T1000 (cell line): ENCODE data around the gene AOPEP.

Source experiments
- DNase-seq: peaks from one replicate; lab custom pipeline; 2025; ENCODE audit warnings: mixed read lengths; lab: John Stamatoyannopoulos, UW

The AOPEP gene

DNA sequence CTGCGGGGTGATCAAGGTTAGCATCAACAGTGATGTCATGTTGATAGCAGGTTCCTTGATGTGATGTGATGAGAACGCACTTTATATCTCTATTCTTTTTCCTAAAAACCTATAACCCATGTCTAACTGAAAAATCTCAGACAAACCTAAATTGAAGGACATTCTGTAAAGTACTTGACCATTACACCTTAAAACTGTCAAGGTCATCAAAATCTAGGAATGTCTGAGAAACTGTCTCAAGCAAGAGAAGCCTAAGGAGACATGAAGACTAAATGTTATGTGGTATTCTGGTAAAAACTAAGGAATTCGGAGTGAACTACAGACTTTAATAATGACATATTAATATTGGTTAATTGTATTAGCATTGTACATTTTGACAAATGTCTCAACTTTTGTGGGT, 170.0 kb downstream of the AOPEP start:
- DNase-seq = no peak

DNA sequence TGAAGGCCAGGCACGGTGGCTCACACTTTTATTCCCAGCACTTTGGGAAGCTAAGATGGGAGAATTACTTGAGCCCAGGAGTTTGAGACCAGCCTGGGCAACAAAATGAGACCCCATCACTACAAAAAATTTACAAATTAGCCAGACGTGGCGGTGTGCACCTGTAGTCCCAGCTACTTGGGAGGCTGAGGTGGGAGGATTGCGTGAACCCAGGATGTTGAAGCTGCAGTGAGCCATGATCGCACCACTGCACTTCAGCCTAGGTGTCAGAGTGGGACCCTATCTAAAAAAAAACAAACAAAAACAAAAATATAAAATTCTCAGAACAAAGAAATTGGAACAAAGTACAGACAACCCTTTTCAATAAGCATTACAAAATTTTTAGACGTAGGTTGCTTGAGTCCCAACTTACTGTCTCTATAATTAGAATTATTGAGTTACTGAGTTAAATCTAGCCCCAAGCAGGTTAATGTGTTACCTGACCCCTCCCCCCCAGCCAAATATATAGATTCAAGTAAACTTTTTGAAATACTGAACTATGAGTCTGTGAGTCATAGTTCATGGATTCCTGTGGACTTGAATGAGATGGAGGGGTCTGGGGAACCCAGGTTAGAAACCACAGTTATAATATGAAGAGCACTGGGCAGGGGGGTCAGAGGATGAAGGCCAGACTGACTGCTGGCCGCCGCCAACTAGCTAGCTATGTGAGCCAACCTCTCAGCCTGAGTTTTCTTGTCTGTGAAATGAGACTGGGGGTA, 173.1 kb downstream of the AOPEP start:
- no peak for DNase-seq

DNA sequence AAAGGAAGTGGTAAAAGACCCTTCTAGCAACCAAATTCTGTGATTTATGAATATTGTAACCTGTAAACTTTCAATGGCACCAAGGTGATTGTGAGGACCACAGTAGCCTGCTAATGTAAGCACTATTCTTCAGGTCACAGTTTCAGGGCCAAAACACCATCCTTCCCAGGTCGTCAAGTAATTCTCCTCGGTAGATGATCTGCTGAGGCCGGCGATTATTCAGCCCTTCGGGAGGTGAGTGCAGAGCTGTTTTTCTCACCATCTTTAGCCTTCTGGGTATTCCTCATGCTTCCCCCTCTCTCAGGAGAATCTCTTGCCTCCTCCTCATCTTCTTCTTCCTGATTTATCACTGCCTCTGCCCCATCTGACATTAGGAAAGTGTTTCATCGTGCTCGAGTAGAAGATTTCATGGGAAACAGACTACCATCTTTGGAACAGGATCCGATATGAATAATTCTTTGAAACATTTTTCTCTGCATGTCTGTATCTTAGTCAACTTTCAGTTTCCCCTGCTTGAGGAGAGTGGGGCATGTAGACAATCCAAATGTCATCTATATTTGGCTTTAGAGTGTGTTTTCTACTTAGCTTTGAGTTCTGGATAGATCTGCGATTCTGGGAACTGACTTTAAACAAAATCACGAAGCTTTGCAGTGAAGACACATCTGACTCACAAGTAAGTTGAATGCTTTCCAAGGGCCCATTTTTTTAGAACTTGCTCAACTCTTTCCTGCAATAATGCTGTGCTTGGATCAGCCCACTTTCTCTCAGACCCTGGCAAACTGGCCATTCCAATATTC, 173.9 kb downstream of the AOPEP start:
- DNase-seq = no peak

DNA sequence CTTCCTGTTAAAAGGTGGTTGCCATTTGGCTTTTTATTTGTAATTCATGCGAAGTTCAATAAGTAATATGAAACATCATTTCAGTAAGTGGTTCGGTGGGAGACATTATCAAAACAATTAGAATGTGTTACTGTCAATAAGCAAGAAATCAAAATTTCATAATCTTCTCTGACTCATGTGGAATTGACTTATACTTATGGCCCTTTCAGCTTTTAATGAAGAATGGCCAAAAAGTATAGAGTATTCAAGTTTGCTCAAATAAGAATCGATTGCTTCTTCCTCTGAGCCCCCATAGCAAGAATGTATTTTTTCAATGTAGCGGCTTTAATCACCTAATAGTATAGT, 174.5 kb downstream of the AOPEP start:
- no peak for DNase-seq

DNA sequence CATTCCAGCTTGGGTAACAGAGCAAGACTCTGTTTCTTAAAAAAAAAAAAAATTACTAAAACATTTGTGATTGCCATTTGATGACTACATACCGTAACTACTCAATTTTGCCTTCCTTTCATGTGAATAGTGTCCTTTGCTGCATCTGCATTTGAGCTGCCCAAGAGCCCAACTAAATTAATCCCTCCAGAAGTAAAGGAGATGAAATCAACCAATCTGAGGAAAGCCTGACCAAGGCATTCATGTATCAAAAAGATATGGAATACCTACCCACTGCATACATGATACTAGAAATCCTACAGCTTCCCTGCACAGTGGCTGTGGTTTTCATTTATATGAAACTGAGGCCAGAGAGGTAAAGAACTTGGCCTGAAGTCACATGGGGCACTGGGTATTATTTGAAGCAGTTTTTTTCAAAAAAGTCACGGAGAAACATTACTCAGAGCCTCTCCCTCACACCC, 177.5 kb downstream of the AOPEP start:
- DNase-seq = no peak

DNA sequence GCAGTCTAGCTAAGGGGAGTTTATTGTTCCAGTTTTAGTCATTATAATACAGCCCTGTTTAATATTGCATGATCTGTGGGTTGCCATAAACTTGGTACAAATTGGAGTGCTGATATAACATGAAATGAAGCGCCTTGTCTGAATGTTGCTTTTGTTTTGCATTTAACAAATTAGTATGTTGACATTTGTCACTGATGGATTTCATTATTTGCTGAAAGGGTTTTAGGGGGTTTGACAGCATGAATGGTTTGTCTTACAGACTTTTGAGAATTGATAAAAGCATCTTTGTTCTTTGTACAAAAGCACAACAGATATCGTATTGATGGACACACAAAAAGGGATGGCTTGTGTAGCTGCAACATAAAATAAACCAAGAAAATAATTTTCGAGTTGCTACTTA, 178.3 kb downstream of the AOPEP start:
- no peak for DNase-seq

DNA sequence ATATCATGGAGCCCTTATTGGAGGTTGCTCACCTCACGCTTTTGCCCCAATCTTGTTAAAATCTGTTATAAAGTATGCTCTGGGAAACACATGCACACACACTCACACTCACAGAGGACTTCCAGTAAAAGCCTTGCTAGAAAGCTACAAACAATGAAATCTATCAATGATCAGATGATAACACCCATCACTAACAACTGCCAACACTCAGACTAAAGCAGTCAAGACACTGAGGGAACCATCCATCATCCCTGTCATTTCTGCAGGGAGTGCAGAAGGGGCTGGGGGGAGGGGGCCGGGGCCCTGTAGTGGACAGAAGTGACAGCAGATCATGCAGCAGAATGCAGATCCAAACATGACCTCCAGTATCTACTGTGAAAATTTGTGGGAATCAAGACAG, 179.1 kb downstream of the AOPEP start:
- no peak for DNase-seq

DNA sequence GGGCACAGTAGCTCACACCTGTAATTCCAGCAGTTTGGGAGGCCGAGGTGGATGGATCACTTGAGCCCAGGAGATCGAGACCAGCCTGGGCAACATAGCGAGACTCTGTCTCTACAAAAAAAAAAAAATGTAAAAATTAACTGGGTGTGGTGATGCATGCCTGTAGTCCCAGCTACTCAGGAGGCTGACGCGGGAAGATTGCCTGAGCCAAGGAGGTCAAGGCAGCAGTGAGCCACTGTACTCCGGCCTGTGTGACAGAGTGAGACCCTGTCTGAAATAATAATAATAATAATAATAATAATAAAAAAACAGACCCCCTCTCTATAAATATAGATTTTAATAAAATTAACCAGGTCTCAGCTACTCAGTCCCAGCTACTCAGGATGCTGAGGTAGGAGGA, 179.7 kb downstream of the AOPEP start:
- DNase-seq = no peak

DNA sequence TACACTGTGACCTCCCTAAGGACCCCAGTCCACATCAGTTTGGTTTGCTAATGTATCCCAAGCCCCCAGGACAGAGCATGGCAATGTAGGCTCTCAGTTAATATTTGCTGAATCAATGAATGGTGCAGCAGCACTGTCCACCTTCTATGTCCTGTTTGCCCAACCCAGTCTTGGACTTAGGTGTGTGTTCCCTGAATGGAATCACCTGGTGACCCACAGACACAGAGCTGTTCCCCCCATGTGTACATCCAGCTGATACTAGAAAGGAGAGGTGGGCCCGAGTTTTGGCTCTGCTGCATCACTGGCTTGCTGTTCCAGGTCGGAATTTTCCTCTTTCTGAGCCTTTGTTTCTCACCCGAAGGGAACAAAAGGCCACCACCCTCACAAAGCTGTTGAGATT, 180.2 kb downstream of the AOPEP start:
- DNase-seq = no peak

DNA sequence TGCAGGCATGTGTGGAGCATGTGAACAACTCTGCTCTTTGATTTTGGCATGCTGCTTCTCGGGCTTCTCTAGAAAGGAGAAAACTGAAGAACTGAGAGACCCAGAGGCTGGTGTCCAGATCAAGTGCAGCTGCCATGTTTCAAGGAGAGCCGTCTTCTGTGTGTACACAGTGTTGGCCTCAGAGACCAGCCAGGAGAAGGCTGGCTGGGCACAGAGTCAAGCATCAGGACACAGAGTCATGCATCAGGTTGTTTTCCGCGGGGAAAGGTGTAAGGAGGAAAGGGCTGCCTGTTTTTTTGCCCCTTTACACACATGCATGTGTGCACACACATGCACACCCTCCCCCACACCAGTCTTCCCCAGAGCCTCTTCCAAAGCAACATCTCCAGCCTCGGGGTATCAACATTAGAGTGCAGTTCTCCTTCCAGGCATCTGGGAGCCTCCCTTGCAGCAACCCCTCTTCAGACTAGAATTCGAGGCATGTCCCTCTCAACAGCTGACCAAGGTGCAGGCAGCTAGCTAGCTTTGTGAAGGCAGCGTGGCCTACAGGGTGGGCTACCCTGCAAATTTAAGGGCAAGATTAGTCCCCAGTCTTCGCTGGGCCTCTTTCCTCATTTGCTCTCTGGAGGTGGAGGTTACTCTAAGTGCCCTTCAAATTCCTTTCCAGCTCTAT, 180.9 kb downstream of the AOPEP start:
- DNase-seq = no peak

DNA sequence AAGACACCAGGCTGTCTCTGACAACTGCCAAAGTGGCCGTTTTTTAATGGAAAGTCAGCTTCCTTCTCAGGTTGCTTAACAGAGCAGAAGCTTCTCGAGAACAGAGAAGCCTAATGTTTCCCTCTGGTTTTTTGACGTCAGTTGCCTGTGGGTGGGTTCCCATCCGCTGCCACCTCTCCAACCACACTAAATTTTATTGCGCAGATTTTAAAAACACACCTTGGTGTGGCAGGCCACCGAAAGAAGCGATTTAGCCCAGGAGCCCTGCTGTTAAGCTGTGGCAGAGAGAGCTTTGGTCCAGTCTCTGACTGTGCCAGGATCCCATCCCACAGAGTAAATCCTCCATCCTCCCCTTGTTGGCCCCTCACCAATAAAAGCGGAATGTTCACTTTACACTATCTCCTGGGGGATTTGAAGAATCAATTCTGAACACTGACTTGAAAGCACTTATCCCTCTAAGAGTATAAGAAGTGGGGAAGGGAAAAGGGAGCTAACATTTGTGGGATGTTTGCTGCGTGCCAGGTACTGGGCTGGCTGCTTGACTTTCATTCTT, 181.6 kb downstream of the AOPEP start:
- no peak for DNase-seq

DNA sequence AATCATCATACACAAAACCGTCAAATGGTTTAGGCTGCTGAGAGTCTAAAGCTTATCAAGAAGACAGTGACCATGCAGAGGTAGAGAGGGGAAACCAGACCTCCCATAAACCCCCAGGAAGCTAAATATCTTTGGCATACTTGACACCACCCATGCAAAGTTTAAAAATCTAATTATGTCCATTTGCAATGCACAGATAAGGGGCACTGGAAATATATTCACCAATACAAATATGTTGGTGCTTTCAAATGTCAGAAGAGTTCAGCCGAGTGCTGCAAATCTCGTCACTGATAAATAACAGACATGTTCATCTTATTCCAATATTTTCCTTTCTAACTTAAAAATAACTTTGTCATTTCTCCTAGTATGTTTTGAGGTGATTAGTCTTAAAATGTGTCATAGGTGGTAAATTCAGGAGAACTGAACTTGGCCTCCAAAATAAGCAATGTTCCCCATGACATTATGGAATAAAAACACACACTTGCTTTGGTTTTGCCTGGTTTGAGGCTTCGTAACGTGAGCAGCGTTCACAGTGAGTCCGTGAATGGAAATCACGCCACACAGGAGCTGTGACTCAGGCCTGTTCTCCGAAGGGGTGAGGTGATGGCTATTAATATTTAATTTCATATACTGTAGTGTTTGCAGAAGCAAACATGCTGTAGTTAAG, 182.2 kb downstream of the AOPEP start:
- no peak for DNase-seq

DNA sequence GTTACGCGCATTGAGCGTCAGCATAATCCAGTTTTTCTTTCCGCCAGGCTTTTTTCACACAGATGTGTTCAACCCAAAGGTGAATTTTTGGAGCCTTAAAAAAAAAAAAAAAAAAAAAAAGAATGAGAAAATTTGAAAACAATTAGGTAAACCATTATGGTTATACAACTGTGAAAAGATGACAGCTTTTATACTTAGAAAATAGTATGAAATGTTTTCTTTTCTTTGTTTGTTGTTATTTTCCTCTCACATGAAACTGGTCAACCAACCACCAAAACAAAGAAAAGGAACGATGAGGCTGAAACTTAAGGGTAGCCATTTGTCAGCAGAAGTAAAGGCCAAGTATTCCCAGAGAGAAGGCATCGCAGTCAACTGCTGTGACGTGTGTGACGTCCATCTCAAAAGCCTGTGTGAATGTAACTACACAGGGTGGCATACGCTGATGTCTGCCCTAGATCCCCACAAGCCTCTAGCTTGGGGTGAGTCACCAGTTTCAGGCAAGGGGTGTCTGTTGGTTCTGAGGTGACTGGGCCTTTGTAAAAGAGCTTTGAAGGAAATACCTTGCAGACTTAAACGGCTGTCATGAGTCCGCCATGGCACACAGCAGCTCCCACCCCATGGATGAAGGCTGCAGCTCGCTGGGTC, 182.9 kb downstream of the AOPEP start:
- no peak for DNase-seq

DNA sequence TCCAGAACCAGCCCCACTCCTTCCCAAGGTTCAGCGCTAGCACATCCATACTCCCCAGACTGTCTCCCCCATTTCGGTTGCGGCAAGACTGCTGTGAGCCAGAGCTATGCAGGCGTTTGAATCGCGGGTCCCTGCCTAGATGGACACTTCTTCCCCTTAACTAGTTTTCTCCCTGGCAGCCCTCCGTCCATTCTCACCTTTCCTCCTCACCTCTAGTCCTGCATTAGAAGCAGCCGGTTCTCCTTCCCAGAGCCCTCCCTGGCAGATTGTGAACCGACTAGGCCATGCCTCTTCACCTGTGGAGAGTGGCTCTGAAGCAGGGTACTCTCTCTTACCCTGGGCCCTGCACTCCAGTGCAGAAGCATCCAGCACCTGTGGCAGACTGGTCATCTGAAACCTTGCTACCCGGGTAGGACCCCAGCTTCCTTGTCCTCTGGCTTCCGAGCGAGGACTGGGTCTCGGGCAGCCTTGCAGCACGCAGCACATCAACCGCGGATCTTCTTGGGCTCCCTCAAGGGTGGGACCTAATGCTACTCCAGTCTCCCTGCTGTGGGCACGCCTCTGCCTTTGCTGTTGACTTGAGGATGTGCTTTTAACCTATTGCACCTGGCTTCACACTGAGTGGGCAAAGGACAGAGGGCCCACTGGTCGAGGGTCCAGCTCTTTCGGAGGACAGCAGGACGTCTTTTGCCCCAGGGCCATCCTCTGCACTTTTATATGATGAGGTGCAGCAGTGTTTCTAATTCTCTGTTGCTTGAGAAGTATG, 183.6 kb downstream of the AOPEP start:
- DNase-seq = no peak

DNA sequence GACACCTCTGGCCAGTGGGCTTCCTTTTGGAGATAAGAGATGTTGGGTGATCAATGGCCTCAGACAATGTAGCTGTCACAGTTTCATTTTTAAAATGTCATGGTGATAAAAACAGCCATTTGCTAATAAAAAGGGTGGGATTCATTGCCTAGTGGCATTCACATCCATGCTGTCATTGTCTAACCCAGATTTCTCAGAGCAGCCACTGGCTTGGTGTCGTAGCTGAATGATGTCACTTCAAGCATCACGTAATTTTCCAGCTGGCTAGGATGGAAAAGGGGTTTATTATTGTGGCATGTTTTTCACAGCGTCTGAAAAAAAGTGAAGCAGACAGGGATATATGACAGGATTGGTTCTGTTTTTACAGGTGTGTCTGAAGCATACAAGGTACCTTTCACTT, 184.7 kb downstream of the AOPEP start:
- no peak for DNase-seq

DNA sequence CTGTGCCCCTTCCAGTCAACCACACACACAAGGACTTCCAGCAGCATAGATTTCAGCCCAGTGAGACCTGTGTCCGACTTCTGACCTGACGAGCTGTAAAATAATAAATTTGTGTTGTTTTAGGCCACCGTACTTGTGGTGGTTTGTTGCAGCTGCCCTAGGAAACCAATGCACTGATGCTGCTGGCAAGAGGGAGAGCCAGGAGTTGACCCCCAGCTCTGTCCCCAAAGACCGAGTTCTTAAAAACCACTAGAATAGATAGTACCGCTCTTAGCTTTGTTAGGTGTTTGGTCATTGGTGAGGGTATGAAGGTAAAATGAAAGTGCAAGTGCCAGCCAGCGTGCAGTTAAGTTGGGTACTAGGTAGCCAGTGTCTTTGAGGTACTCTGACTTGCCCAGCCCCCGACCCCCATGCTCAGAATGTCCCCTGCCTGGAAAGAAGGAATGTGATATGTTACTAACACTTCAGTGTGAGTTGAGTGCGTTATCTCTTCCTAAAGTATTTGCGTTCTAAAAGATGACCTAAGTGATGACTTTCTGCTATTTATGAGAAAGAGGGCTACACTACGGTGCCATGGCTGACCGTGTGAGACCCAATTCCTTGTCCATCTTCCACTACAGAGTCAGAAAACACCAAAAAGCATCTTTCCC, 185.6 kb downstream of the AOPEP start:
- no peak for DNase-seq

DNA sequence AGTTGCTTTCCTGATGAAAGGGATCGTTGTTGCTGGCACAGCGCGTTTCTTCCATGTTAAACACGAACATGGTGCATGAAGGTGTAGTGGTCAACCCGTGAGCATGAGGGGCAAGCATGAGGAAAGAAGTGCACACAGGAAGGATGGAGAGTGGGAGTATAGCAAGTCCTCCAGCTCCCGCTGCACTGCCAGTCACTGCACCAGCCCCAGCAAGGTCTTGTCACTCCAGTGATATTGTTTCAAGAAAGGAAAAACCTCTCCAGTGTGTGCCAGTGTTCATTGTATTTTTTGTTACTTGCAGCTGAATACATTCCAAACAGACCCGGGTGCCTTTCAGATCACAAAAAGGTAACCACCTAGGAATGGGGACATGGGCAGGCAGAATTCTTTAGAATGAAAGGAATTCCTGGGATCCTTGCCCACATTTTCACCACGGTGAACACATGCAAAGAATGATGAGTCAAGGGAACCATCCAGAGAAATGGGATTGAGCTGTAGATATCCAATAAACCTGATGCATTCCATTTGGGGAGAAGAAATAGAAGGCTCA, 186.3 kb downstream of the AOPEP start:
- DNase-seq = no peak

DNA sequence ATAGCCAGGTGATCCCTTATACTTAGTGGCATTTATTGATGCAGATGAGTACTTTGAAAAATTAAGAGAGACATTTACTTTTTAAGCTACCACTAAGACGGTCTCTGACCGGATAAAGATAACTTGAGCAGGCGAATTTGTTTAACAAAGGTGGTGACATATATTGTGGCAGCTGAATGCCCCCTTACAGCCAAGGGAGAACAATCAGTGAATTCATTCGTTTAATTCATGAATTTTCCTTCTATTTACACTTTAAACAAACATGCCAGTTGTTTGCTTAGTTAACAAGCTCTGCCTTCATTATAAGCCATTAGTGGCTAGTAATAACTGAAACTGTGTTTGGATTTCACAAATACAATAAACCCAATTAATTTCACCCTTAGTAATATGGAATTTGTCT, 187.1 kb downstream of the AOPEP start:
- no peak for DNase-seq

DNA sequence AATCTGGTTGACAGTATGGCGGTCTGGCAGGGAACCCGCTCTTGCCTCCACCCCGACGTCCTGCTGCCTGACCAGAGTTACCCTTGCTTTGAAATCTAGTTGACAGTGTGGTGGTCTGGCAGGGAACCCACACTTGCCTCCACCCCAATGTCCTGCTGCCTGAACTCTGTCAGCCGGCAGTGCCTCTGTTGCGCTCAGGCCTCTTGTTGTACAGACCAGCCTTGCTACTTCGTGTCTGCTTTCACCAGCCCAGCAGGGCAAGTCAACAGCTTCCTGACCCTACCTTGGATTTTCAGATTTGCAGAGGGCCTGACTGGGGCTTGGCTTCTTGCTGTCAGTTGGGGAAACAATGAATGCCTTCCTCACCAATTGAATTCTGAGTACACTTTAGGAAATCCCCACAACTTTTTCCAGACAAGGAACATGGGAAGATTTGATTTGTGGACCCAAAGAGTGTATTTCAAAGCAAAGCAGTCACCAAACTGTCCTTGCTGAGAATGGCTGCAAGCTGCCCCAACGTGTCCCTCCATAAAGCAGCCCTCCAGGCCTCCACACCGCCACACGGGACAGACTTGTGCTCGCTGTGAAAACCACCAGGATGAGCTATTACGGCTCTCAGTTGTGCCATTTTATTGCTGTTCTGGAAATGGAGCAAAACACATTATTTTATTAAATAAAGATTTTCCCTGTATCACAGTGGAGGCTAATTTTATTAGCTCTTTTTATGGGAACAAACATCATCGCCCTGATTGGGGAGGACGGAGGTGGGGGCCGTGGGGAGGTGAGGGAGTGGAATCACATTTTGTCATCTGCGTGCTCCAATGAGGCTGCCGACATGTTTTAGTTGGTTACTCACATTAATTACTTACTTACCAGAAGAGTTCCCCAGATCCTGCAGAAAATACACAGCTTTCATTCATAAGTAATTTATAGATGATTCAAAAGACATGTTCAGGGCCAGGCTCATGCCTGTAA, 189.3 kb downstream of the AOPEP start:
- DNase-seq = no peak
